Stimulated activated CD8-positive, alpha-beta memory T cell treated with anti-CD3 and anti-CD28 coated beads, Interleukin-15, amount 100 ng/mL, for 4 hours (primary cell): ENCODE data around the gene TMEM147.

Source experiments
- DNase-seq, 2 donors: peaks; one replicate each; pipeline ENCODE4 v3.0.0-alpha.2; 2020; ENCODE audit warnings: low read depth in 2 of 2

TMEM147 gene

DNA sequence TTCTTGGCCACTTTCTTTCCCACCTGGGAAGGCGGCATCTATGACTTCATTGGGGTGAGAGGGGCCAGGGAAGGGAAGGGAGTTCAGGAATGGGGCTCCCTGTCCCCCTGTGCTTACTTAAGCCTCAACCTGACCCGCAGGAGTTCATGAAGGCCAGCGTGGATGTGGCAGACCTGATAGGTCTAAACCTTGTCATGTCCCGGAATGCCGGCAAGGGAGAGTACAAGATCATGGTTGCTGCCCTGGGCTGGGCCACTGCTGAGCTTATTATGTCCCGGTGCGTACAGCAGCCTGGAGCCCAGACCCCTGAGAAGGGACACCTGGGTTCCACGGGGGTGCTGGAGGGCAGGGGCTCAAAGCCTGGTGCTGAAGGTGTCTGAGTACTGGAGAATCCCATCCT is 1.1 kb downstream of the TMEM147 start:
- DNase-seq, result no peak

DNA sequence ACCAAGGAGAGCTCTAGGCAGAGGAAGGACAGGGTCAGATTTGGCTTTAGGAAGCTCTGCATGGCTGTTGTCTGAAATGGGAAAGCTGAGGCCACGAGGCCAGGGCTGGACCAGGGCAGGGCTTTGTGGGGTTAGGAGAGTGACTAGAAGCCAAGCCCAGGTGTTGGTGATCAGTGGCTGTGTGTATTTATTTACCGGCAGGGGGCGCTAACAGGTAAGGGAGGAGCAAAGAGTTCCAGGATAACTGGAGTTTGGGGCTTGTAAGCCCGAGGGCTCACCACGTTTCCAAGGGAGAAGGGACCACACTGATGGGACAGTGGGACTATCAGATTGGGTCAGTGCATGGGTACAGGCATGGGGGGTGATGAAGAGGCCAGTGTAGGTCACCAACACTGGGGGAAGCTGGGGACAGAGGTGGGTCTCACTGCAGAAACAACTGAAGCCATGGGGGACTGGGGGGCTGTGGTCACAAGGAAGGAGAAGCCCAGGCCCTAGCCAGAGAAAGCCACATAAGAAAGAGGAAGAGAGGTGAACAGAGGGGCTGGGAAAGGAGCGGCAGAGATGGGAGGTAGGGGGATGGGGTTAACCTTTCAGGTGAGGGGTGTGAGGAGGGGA is 3.9 kb downstream of the TMEM147 start:
- DNase-seq, result peak in 1 of 2 donors; percentile 24

DNA sequence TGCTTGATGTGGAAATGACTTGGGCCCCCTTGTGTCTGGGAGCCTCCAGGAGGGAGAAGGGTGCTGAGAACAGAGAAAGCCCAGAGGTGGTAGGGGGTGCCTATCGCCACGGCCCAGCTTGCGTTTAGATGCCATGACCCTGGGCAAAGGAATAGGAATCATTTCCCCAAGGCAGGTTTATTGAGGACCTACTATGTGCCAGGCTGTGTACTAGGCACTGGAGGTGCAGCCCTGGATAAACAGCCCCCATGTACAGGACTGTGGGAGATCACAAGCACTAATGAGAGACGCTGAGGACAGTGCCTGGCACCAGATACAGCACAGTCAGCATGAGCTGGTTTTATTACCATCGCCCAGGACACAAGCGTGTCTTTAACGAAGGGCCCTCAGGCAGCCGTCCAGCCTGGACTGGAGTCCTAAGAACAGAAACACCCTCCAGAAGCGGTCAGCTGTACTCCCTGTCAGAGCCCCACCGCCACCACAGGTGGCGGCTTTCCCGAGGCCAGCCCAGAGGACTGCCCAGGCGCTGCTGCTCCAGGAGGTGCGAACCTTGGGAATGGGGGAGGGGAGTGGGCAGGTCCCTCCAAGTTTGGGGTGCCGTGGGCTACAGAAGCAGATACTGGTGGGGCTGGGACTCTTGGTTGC is 4.6 kb downstream of the TMEM147 start:
- no peak for DNase-seq

DNA sequence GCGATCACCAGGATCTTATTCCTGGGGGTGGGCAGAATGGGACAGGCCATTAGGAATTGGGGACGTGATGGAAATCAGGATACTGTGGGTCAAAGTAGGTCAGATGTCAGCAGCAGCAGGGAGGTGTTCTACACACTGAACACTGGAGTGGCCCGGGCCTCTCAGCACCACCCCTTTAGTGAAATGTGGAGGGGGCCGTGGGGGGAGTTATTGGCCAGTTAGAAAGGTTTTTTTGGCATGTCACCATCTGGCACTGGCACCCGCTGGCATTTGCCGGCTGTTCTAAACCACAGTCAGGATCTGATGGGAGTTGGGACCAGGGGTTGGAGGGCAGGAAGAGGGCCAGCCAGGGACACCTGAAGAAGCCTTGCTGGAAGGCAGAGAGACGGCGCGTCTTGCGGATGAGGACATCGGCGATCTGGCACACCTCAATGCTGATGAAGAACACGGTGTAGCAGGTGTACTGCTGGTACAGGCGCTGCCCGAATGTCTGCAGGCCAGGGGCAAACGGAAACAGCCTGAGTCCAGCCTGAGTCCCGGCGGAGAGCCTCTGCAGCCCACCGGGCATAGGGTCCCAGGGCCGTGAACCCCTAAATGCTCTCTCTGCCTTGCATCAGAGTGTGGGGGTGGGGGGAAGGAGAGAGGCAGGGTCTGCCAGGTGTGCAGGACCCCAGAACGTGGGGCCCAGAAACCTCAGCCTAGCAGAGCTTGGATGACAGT is 5.8 kb downstream of the TMEM147 start:
- DNase-seq, result no peak

DNA sequence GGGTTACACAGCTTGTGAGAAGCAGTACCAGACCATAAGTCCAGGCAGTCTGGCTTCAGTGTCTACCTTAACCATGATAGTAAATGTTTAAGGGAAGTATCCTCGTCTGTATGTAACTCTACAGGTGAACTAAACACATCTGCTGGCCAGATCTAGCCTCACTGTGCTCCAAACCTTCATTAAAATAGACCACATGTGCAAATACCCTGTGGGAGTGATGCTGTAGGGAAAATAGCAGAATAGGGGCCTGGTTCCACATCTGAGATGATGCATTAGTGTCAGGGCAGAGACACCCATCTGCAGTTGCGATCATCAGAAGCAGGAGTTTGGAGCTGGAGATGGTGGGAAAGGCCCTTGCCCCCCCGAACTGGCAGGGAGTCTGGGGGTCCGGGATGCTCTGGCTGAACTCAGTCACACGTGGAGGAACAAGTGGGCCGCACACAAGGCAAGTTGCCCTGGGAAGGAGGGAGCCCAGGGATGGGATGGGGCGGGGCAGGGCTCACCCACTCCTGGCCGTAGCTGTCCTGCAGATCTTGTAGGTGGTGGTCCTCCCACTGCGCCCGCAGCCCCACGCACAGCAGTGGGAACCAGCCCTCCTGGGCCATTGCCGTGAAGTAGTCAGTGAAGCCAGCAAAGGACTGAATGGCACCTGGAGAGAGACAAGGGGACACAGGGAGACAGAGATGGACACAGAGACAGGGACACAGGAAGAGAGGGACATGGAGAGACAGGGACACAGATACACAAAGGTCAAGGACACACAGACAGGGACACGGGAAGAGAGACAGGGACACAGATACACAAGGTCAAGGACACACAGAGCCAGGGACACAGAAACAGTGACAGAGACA is 7.3 kb downstream of the TMEM147 start:
- DNase-seq, result no peak

DNA sequence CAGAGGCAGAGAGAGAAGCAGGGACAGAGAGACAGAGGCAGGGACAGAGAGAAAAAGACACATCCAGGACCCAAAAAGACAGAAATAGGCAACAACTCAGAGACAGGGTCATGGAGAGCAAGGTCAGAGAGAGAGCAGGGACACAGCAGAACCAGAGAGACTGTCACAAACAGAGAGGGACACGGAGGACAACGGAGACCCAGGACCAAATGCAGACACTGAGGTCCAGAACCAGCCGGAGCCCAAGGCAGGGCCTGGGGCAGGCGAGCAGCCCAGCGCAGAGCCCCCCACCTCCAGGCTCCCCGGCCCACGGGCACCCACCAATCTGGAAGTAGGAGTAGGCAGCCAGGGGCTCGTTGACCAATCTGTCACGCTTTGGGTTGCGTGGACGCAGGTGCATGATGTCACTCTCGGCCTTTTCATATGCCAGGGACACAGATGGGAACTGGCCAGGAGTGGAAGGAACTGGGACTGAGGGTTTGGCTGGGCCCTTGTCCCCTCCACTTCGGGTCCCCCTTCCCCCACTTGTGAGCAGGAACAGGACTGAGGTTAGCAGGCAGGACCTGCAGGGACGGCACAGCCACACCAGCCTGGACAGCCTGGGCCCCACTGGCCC is 8.1 kb downstream of the TMEM147 start:
- DNase-seq, result no peak

DNA sequence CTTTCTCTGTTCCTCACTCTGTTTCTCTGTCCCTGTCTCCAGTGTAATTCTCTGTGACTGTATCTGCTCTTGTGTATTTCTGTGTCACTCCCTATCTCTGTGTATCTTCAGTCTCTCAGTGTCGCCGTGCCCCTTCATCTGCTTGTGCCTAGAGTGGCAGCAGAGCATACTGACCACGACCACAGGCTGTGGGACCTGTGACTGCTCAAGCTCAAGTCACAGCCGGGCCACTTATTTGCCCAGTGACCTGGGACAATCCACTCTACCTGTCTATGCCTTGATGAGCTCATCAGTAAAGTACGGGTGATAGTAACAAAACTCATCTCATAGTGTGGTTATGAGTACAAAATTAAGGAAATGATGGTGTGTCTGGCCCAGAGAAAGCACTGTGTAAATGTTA is 8.7 kb downstream of the TMEM147 start:
- no peak for DNase-seq

DNA sequence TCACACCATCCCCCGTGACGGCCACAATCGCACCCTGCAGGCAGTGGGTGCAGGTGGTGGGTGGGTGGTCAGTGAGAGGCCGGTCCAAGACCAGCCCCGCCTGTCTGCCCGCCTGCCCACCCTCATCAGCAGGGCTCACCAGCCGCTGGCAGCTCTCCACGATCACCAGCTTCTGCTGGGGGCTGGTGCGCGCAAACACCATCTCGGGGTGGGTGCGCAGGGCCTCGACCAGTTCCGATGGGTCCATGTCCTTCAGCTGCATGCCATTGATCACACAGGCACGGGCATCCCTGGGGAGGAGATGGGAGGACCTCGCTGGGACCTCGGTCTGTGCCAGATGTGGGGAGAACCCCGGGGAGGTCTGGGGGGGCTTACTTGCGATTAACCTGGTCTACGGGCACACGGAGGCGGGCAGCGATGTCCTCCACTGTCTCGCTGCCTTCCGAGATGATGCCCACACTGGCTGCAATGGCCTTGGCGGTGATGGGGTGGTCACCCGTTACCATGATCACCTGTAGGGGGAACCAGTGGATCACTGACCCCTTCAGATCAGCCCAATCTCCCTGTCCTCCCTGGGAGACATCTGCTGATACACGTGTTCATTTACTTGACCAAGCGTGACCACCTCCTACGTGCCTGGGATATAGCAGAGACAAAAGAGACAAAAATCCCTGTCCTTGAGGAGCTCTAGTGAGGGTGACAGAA is 10.0 kb downstream of the TMEM147 start:
- DNase-seq, result no peak

DNA sequence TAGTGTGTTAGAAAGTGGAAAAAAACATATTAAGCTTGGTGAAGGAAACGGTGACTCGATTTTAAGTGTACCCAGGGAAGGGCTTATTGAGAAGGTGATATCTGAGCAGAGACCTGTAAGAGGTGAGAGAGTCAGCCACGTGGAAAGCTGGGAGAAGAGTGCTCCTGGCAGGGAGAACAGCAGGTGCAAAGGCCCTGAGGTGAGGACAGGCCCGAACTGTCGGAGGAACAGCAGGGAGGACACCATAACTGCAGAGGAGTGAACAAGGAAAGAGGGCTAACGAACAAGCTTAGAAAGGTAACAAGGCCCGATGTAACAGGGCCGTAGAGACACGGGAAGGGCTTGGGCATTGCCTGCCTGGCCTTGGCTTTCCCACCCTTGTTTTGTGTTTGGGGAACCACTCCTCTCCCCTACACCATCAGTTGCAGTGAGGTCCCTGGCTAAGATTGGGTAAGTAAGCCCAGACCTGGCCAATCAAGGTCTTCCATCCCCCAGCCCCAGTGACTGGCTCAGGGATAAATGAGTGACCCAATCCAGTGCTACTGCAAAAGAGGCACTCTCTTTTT is 10.7 kb downstream of the TMEM147 start:
- no peak for DNase-seq

DNA sequence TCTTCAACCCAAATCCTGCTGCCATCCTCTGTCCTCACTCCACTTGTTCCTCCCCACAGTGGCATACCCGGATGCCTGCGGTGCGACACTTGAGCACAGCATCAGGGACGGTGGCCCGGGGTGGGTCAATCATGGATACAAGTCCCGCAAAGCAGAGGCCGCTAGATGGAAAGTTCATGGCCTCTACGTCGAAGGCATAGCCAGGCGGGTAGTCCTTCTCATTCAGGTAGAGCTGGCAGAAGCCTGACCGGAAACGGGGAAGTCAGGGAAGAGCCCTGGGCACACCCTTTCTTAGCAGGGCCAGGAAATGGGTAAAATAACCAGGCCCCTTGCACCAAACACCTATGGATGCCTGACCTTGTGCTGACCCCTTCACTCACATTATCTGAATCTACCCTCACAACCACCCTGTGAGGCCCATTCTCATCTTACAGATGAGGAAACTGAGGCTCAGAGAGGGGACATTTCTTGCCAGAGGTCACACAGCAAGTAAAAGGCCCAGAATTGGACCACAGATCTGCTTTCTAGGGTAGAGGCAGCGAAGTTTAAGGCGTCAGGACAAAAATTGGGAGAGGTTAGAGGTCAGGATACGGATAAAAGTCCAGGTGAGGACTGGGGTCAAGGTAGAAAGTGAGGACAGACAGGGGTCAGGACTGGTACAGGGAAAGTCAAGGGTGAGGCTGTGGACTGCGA is 11.6 kb downstream of the TMEM147 start:
- DNase-seq, result no peak

DNA sequence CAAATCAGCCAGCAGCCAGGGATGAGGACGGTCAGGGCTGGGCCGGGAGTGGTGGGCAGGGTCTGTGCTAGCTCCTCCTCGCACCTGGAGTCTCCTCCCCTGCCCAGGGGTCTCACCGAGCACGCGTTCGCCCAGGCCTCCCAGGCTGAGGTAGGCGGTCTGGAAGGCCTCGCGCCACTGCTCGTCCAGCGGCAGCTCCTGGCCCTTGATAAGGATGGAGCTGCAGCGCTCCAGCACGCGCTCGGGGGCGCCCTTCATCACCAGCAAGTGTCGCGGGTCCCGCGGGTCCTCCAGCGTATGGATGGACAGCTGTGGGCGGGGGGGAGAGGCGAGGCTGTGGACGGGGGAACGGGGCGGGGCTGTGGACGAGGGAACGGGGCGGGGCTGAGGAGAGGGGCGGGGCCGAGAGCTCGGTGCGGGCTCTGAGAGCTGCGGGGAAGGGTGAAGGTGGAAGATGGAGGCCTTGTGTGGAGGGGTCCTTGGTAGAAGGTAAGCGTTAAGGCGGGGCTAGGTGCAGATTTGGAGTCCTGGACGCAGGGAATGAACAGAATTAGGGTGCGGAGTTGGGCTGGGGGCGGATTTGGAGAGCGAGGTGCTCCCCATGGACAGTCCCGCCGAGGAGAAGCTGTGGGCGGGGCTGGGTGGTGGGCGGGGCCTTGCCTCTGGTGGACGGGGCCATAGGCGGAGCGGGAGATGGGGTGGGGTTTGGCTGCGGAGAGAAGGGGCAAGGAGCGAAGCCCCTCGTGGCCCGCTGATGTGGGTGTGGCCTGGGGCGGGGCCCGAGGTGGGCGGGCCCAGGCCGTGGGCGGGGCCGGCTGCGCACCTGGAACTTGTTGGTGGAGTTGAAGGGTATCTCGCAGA is 12.3 kb downstream of the TMEM147 start:
- peak in 1 of 2 donors; percentile 18 for DNase-seq

DNA sequence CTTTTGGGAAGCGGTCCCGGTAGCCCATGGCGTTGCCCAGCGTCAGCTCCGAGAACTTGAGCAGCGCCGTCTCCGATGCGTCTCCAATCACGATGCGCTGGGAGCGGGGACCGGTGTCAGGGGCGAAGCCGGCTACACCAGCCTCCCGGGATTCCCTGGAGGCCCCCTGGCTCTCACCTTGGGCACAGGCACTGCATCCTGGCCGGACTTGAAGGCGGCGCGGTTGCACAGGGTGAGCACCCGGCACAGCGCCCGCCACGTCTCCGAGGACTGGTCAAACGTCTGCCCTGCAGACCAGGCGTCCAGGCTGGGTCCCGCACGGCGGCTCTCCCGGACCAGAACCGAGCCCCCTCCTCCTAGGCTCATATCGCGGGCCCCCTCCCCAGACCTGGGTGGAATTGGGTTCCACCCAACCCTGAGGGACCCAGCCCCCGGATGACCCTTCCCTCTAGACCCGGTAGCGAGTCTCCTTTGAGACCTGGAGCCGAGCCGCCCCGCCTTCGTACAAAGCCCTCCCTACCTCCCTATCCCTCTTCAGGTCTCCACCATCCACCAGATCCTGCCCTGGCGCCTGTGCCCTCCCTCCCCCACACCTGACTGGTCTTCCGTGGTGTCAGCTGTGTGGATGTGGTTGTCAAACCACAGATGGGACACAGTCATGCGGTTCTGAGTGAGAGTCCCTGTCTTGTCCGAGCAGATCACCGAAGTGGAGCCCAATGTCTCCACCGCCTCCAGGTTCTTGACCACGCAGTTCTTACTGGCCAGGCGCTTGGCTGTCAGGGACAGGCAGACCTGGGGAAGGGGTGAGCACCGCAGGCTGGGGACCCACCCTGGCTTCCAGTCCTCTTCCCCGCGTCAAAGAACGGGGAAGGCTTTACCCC is 13.2 kb downstream of the TMEM147 start:
- no peak for DNase-seq

DNA sequence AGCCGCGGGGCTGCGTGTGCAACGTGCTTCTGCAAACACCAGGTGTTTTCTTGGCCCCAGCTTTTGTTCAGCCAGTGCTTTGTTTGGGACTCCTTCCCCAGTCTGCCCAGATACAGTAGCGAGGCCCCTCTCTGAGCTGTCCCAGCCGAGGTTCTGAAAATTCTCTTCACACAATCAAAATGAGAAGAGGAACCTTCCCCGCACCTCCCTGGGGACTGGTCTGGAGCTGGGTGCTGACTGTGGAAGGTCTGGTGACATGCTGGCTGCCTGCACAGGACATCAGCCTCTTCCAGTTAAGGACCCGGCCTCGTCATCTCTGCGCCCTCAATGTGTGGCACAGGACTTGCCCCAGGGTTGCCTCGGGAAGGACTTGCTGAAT is 13.8 kb downstream of the TMEM147 start:
- DNase-seq, result no peak

DNA sequence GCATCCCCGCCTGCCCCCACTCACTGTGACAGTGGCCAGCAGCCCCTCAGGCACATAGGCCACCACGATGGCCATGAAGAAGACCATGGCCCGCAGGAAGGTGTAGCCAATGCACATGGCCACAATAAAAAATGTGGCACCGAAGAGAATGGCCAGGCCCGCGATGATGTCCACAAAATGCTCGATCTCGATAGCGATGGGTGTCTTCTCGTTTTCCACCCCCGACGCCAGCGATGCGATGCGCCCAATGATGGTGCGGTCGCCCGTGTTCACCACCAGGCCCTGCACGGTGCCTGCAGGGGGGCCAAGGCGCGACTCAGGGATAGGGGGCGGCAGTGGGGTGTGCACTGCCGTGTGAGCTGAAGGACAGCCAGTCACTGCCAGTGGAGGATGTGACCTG is 14.4 kb downstream of the TMEM147 start:
- DNase-seq, result no peak

DNA sequence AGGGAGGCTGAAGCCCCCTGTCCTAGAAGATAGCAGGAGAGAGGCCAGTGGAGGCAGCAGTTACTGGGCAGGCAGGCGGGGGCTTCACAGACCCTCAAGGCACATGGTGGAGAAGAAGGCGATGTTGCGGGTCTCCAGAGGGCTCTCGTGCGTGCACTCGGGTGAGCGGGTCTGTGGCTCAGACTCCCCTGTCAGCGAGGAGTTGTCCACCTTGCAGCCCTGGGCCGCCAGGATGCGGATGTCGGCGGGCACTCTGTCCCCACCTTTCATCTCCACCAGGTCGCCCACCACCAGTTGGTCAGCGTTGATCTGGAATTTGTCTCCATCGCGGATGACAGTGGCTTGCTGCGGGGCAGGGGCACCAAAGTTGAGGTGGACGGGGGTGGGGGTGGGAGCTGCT is 14.8 kb downstream of the TMEM147 start:
- DNase-seq, result no peak

DNA sequence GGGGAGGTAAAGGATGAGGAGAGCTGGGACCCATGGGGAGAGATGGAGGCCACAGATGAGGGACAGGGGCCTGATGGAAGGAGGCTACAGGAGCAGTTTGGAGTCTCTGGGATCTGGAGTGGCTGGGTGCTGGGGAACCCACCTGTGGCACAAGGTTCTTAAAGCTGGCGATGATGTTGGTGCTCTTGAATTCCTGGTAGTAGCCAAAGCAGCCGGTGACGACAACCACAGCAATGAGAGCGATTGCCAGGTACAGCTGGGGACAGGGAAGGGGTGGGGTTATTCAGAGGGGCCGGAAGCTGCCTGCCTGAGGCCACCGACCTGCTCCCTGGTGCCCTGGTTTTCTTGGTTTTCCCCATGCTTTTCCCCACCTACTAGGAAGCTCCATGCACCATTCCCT is 15.3 kb downstream of the TMEM147 start:
- no peak for DNase-seq

DNA sequence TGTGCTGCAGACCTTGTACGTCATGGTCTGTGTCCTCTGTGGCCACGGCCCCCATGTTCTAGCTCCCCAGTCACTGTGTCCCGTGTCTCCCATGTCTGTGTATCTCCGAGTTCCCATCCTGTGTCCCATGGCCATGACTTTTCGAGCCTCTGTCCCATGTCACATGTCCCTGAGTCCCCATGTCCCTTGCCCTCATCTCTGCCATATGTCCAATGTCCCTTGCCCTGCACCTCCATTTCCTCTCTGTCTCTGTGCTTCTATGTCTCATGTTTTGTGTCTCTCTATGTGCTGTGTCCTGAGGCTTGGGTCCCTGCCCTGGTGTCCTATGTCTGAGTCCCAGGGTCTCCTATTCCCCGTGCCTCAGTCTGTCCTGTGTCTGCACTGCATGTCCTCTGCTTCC is 16.0 kb downstream of the TMEM147 start:
- DNase-seq, result no peak

DNA sequence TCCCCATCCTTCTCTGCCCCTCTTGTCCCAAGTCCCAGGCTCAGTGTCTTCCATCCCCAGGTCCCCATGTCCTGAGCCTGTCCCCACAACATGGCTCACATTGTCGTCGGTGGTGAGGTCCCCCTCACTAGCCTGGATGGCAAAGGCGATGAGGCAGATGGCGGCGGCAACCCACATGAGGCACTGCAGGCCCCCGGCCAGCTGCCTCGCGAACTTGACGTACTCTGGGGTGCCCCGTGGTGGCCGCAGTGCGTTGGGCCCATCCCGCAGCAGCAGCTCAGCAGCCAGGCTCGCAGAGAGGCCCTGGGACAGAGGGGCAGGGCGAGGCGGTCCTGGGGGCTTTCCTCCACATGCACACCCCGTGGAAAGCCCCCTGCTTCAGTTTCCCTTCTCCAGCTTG is 16.9 kb downstream of the TMEM147 start:
- DNase-seq, result no peak
